SKM-1 (cell line): ENCODE measurements around the gene ZFAND3.

Experiments used
- DNase-seq: peaks from one replicate; lab custom pipeline; 2025; ENCODE audit not compliant: unreplicated experiment; lab: John Stamatoyannopoulos, UW

Gene ZFAND3

GRCh38 chr6:38161754-38162492 is 342.4 kb downstream of the ZFAND3 start:
- DNase-seq, result no peak

GRCh38 chr6:38162493-38163185 is 343.1 kb downstream of the ZFAND3 start:
- DNase-seq, result no peak

GRCh38 chr6:38163186-38164130 is 343.9 kb downstream of the ZFAND3 start:
- no peak for DNase-seq

- no peak for DNase-seq
Observed at GRCh38 chr6:38164131-38164481, 344.6 kb downstream of the ZFAND3 start.

GRCh38 chr6:38164671-38165108 is 345.2 kb downstream of the ZFAND3 start:
- DNase-seq, result no peak

GRCh38 chr6:38166411-38167240 is 347.1 kb downstream of the ZFAND3 start:
- no peak for DNase-seq

GRCh38 chr6:38167598-38167997 is 348.1 kb downstream of the ZFAND3 start:
- DNase-seq, result no peak

GRCh38 chr6:38168126-38168525 is 348.6 kb downstream of the ZFAND3 start:
- DNase-seq, result no peak

- DNase-seq, result no peak
Observed at GRCh38 chr6:38168699-38169098, 349.2 kb downstream of the ZFAND3 start.

GRCh38 chr6:38169221-38169976 is 349.9 kb downstream of the ZFAND3 start:
- no peak for DNase-seq

GRCh38 chr6:38169977-38170526 is 350.5 kb downstream of the ZFAND3 start:
- DNase-seq, result no peak

GRCh38 chr6:38170666-38171355 is 351.3 kb downstream of the ZFAND3 start:
- DNase-seq, result no peak

GRCh38 chr6:38171997-38172738 is 352.6 kb downstream of the ZFAND3 start:
- DNase-seq, result no peak

GRCh38 chr6:38172739-38173410 is 353.3 kb downstream of the ZFAND3 start:
- no peak for DNase-seq

GRCh38 chr6:38173909-38174308 is 354.4 kb downstream of the ZFAND3 start:
- DNase-seq, result no peak

- no peak for DNase-seq
Observed at GRCh38 chr6:38174315-38174714, 354.8 kb downstream of the ZFAND3 start.

GRCh38 chr6:38174806-38175495 is 355.4 kb downstream of the ZFAND3 start:
- DNase-seq, result no peak
